Gastrocnemius medialis (tissue), 4 donors: ENCODE measurements around the gene SLC25A17.

ENCODE experiments used
- CTCF ChIP-seq, 5 experiments: fragments of 450-650 bp in 3 of 5; fragments of 200-600 bp in 2 of 5; sonication (generic) in 2 of 5; IDR thresholded peaks in 4 of 5; conservative IDR thresholded peaks in 1 of 5; 1 replicate in 4 of 5; 2 replicates in 1 of 5; pipeline ENCODE4 v1.5.1; 2016 to 2019; ENCODE audit warnings: antibody characterized with exemption in 5 of 5, mild to moderate bottlenecking in 3 of 5, moderate library complexity in 3 of 5
- POLR2A ChIP-seq, 2 donors: fragments of 450-650 bp; IDR thresholded peaks; one replicate each; pipeline ENCODE4 v1.6.1; 2017; ENCODE audit warnings: antibody characterized with exemption in 2 of 2, mild to moderate bottlenecking in 2 of 2, moderate library complexity in 2 of 2

DNA sequence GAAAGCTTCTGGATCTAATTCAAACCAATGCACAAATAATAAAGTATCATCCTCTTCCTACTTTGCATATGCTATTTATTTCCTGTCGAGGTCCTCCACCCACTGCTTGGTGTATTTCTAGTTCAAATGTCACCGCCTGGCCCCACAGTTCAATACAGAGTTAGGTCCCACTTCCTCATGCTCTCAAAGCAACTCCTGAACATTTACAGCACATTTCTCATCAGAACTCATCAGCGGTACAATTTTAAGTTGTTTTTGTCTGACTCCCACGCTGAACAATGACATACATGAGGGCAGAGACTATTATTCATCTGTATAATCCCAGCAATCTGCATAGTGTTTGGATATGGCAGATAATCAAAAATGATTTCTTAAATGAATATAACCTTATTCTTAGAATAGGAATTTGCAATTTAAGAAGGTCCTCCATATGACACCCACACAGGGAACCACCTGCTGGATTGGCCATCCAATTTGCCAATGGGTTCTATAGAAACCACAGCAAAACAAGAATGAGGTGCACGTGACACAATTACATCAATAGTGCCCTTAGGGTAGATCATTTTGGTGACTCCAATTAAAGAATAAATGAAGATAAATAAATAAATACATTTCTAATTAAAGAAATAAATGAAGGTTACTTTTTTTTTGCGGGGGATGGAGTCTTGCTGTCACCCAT is 54.2 kb downstream of the SLC25A17 start:
- TF ChIP-seq CTCF (IDR thresholded peaks at IDR 0.05 in 4 of 5, conservative IDR thresholded peaks at IDR 0.05 in 1 of 5) (no peak), POLR2A (IDR thresholded peaks at IDR 0.05) (no peak)
